ENCODE data around the gene EEF1AKMT2.

The EEF1AKMT2 gene

GRCh38 chr10:124724279-124725027 lies 67.2 kb downstream of the EEF1AKMT2 start:
- no peak overlapping the region for H3K27ac ChIP-seq
- TF ChIP-seq, protein P1, sequence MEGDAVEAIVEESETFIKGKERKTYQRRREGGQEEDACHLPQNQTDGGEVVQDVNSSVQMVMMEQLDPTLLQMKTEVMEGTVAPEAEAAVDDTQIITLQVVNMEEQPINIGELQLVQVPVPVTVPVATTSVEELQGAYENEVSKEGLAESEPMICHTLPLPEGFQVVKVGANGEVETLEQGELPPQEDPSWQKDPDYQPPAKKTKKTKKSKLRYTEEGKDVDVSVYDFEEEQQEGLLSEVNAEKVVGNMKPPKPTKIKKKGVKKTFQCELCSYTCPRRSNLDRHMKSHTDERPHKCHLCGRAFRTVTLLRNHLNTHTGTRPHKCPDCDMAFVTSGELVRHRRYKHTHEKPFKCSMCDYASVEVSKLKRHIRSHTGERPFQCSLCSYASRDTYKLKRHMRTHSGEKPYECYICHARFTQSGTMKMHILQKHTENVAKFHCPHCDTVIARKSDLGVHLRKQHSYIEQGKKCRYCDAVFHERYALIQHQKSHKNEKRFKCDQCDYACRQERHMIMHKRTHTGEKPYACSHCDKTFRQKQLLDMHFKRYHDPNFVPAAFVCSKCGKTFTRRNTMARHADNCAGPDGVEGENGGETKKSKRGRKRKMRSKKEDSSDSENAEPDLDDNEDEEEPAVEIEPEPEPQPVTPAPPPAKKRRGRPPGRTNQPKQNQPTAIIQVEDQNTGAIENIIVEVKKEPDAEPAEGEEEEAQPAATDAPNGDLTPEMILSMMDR (IDR thresholded peaks at IDR 0.05), result no peak
- no peak for TF ChIP-seq ZFX (IDR thresholded peaks at IDR 0.05; ENCODE audit: borderline replicate concordance)

DNA sequence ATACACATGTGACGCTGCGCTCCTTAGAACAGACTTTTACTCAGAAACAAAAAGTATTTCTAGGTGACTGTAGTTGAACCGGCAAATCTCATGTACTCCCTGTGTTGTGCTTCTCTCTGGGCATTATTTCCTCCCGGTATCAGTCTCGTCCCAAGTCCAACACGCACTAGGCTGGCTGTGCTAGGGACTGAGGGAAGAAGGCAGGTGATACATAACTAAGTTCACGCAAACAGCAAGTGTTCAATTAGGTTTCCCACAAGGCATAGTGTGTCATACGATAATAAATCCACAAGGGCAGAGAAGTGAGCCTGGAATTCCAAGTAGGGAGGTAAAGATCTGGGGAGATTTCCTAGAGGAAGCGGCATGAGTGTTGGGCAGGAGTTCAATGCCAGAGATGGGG lies 67.9 kb downstream of the EEF1AKMT2 start:
- no peak overlapping the region for H3K27ac ChIP-seq
- TF ChIP-seq, protein P1 (IDR thresholded peaks at IDR 0.05), result no peak
- TF ChIP-seq ZFX (IDR thresholded peaks at IDR 0.05; ENCODE audit: borderline replicate concordance), result no peak

GRCh38 chr10:124722798-124723783 lies 68.6 kb downstream of the EEF1AKMT2 start:
- no peak overlapping the region for H3K27ac ChIP-seq
- TF ChIP-seq ZFX (IDR thresholded peaks at IDR 0.05; ENCODE audit: borderline replicate concordance), result no peak
- TF ChIP-seq, protein P1 (IDR thresholded peaks at IDR 0.05), result no peak

- no peak overlapping the region for H3K27ac ChIP-seq
- TF ChIP-seq, protein P1 (IDR thresholded peaks at IDR 0.05), result no peak
- TF ChIP-seq ZFX (IDR thresholded peaks at IDR 0.05; ENCODE audit: borderline replicate concordance), result no peak
Measured at GRCh38 chr10:124721330-124722045, 70.2 kb downstream of the EEF1AKMT2 start.

DNA sequence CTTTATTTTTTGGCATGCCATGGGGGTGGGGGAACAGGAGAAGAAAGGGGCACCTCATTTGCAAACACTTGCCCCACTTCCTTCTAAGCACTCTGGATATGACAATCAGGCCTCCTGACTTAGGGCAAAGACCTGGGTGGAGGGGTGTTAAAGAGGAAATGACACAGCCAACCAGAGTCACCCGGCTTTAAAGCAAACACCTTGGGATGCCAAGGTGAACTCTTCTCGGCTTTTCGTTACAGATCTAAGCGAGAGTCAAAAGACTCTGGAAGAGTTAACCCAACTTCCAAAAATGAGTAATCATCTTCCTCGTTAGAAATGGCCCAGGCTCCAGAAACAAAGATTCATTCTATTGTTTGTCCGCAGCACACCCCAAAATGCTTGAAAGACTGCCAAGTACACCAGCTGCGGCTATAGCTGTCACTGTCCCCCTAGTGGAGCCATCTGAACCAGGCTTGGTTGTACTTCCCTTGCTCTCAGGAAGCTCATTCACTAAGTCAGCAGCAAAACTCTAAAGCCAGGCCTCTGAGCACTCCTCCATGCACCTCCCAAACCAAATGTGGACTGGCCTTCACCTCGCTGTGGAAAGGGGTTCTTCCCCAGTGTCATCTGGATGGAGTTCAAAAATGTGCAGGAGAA lies 72.4 kb downstream of the EEF1AKMT2 start:
- no peak overlapping the region for H3K27ac ChIP-seq
- TF ChIP-seq, protein P1 (IDR thresholded peaks at IDR 0.05), result no peak
- TF ChIP-seq ZFX (IDR thresholded peaks at IDR 0.05; ENCODE audit: borderline replicate concordance), result no peak

DNA sequence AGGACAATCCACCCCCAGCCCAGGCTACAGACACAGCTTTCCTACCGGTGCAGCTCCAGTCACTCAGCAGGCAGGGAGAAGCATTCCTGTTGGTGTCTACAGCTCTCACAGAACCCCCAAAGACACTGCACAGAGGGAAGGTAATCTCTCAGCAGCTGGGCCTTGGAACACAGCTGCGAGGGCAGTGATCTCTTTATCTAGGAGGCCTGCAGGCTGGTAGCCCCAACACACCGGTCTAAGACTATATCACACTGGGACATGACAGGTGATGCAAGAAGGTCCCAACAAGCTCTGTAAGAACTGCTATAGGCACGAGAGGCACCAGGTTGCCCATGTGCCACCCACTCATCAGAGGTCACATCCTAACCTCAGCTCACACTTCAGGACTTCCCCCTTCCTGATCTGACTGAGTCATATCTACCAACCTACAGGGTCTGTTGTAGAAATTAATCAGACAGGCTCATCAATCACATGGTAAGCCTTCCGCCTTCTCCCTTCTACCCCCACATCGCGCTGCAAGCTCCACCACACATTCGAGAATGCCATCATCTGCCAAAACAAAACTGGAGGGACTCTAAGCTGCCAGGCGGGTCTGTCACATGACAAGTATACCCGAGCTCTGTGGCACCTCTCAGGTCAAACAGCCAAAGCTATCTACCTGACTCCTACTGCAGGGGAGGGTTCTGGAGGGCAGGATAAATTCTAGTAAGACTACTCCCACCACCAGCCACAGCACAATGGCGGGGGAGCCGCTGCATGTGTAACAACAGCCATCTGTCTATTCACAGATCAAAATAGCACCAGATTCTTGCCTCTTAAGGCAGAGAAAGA lies 73.6 kb downstream of the EEF1AKMT2 start:
- TF ChIP-seq, protein P1 (IDR thresholded peaks at IDR 0.05), result no peak
- TF ChIP-seq ZFX (IDR thresholded peaks at IDR 0.05; ENCODE audit: borderline replicate concordance), result no peak
- no peak overlapping the region for H3K27ac ChIP-seq
